HepG2 (cell line): ENCODE results near the gene RBBP5. TPM values are rescaled to one million over a fixed set of nuclear protein-coding genes. Genes with fewer than 3 reads are reported as not detected.

Experiments used
- ATAC-seq: fragments of 200-7000 bp; cut with Tn5 transposase; 3 replicates; pipeline ENCODE4 v1.9.1; 2020; ENCODE audit warnings: mild to moderate bottlenecking, moderate library complexity
- BruUV-seq: library from RNA; stranded (reverse); fragments of 400-500 nt; replicated peaks from 2 replicates; lab custom pipeline; 2021; lab: Mats Ljungman, UMichigan
- CTCF ChIA-PET: fragments of 300-600 bp; formaldehyde crosslinking; extraction: SDS; loops from one replicate; lab custom pipeline; 2021; ENCODE audit warnings: low total read pairs, inconsistent platforms, low intra/inter-chr PET ratio; lab: Yijun Ruan, JAX
- POLR2A ChIA-PET: fragments of 350-600 bp; sonication (Branson Sonifier 250); formaldehyde crosslinking; loops from one replicate; lab custom pipeline; 2020; ENCODE audit warnings: antibody characterized with exemption, inconsistent platforms; lab: Yijun Ruan, JAX
- DNase-seq: peaks from one replicate; pipeline ENCODE4 v3.0.0-alpha.2; 2015; ENCODE audit warnings: low spot score
- FAIRE-seq: peaks from 3 replicates; lab custom pipeline; 2011; peaks lifted over from hg19 to GRCh38; lab: Jason Lieb, UNC
- H2AFZ ChIP-seq: one replicate; pipeline ENCODE4 v1.6.1; 2011; ENCODE audit warnings: low read length, inconsistent platforms
- H3K27ac ChIP-seq: fragments of 300-600 bp; 3 replicates; pipeline ENCODE4 v1.8.0; 2011; ENCODE audit warnings: mixed run types, mild to moderate bottlenecking, mixed read lengths, low read length, inconsistent platforms; ENCODE audit not compliant: insufficient read depth; ENCODE audit errors: extremely low read length
- H3K27me3 ChIP-seq, 2 experiments: fragments of 200-600 bp in 1 of 2; 2 replicates in 1 of 2; 3 replicates in 1 of 2; pipeline versions ENCODE4 v1.6.0 to v1.8.0; 2011; ENCODE audit warnings: low read length in 2 of 2, mild to moderate bottlenecking in 2 of 2, moderate library complexity in 2 of 2, inconsistent platforms in 1 of 2; ENCODE audit not compliant: insufficient read depth in 2 of 2, control insufficient read depth in 1 of 2
- H3K36me3 ChIP-seq, 2 experiments: fragments of 200-600 bp in 1 of 2; replicated peaks in 1 of 2; 2 replicates in 1 of 2; 3 replicates in 1 of 2; pipeline versions ENCODE4 v1.5.1 to v1.8.0; 2011; ENCODE audit warnings: low read length in 2 of 2, inconsistent platforms in 1 of 2; ENCODE audit not compliant: insufficient read depth in 2 of 2, control insufficient read depth in 1 of 2
- H3K4me1 ChIP-seq: 2 replicates; pipeline ENCODE4 v1.5.1; 2012; ENCODE audit warnings: low read length, inconsistent platforms; ENCODE audit not compliant: insufficient read depth
- H3K4me2 ChIP-seq: 2 replicates; pipeline ENCODE4 v1.6.0; 2011; ENCODE audit warnings: low read depth, low read length, inconsistent platforms
- H3K4me3 ChIP-seq, 3 experiments: fragments of 200-600 bp in 1 of 3; sonication (generic), shearing (Covaris generic) in 1 of 3; replicated peaks in 1 of 3; 2 replicates each; pipeline ENCODE4 v1.5.1; 2011 to 2016; ENCODE audit warnings: low read length in 3 of 3, inconsistent platforms in 2 of 3, low read depth in 2 of 3, mild to moderate bottlenecking in 2 of 3, control low read depth in 1 of 3, mixed read lengths in 1 of 3; ENCODE audit not compliant: insufficient read depth in 1 of 3
- H3K79me2 ChIP-seq: one replicate; pipeline ENCODE4 v1.6.1; 2011; ENCODE audit warnings: low read length, inconsistent platforms; ENCODE audit not compliant: insufficient read depth
- H3K9ac ChIP-seq: 2 replicates; pipeline ENCODE4 v1.6.0; 2011; ENCODE audit warnings: mild to moderate bottlenecking, low read depth, low read length, inconsistent platforms; ENCODE audit not compliant: insufficient read depth
- H3K9me3 ChIP-seq: 2 replicates; pipeline ENCODE4 v1.5.1; 2012; ENCODE audit warnings: mild to moderate bottlenecking, low read length
- H4K20me1 ChIP-seq: 2 replicates; pipeline ENCODE4 v1.6.0; 2011; ENCODE audit warnings: inconsistent platforms, mild to moderate bottlenecking, low read length, moderate library complexity; ENCODE audit not compliant: insufficient read depth
- EP300 ChIP-seq, 3 experiments: sonication (generic) in 1 of 3; formaldehyde crosslinking in 1 of 3; IDR thresholded peaks; 2 replicates each; pipeline versions ENCODE4 v1.5.1 to v1.6.1; 2011 to 2020; ENCODE audit warnings: low read depth in 2 of 3, low read length in 2 of 3, borderline replicate concordance in 1 of 3, improper control_type of control experiment in 1 of 3, mild to moderate bottlenecking in 1 of 3, missing genetic modification reagents in 1 of 3, moderate library complexity in 1 of 3
- GATAD1 ChIP-seq: IDR thresholded peaks from 2 replicates; pipeline ENCODE4 v1.6.1; 2016; ENCODE audit warnings: missing genetic modification reagents, missing compliant biosample characterization
- HNF4G ChIP-seq, 2 experiments: sonication (generic) in 1 of 2; formaldehyde crosslinking in 1 of 2; IDR thresholded peaks; 2 replicates each; pipeline versions ENCODE4 v1.4.0 to v1.6.1; 2011 to 2020; ENCODE audit warnings: borderline replicate concordance in 2 of 2, low read depth in 2 of 2, mild to moderate bottlenecking in 2 of 2, low read length in 1 of 2, missing genetic modification reagents in 1 of 2, moderate library complexity in 1 of 2
- IRF1 ChIP-seq: sonication (generic); formaldehyde crosslinking; IDR thresholded peaks from 2 replicates; pipeline ENCODE4 v1.4.0; 2020; ENCODE audit warnings: low read depth, mild to moderate bottlenecking, missing genetic modification reagents
- JDP2 ChIP-seq: sonication (generic); formaldehyde crosslinking; IDR thresholded peaks from 2 replicates; pipeline ENCODE4 v1.8.1; 2022; ENCODE audit warnings: missing genetic modification reagents, borderline replicate concordance
- KAT8 ChIP-seq: IDR thresholded peaks from 2 replicates; pipeline ENCODE4 v1.6.1; 2016; ENCODE audit warnings: missing genetic modification reagents, missing compliant biosample characterization
- MXD4 ChIP-seq: IDR thresholded peaks from 2 replicates; pipeline ENCODE4 v1.6.1; 2016; ENCODE audit warnings: mild to moderate bottlenecking, missing biosample characterization, missing genetic modification reagents
- NKX3-1 ChIP-seq: sonication (generic); formaldehyde crosslinking; IDR thresholded peaks from 2 replicates; pipeline ENCODE4 v1.5.0; 2020; ENCODE audit warnings: missing genetic modification reagents
- SATB2 ChIP-seq: sonication (generic); formaldehyde crosslinking; IDR thresholded peaks from 2 replicates; pipeline ENCODE4 v1.5.0; 2020; ENCODE audit warnings: missing genetic modification reagents
- SMAD3 ChIP-seq: sonication (generic); formaldehyde crosslinking; IDR thresholded peaks from 2 replicates; pipeline ENCODE4 v1.4.0; 2020; ENCODE audit warnings: missing genetic modification reagents
- SOX5 ChIP-seq: IDR thresholded peaks from 2 replicates; pipeline ENCODE4 v1.6.1; 2016; ENCODE audit warnings: borderline replicate concordance
- SOX6 ChIP-seq, 2 experiments: fragments of 450-650 bp in 1 of 2; sonication (generic) in 1 of 2; formaldehyde crosslinking in 1 of 2; IDR thresholded peaks; 2 replicates each; pipeline versions ENCODE4 v1.4.0 to v1.6.1; 2017 to 2020; ENCODE audit warnings: antibody characterized with exemption in 1 of 2, mild to moderate bottlenecking in 1 of 2, missing genetic modification reagents in 1 of 2
- TOPORS ChIP-seq: sonication (generic); formaldehyde crosslinking; IDR thresholded peaks from 2 replicates; pipeline ENCODE4 v1.8.0; 2023; ENCODE audit warnings: mild to moderate bottlenecking, missing genetic modification reagents
- ZC3H13 ChIP-seq: sonication (generic); formaldehyde crosslinking; IDR thresholded peaks from 2 replicates; pipeline ENCODE4 v1.8.1; 2023; ENCODE audit warnings: mild to moderate bottlenecking, missing genetic modification reagents, moderate library complexity
- ZFP62 ChIP-seq: sonication (generic); formaldehyde crosslinking; IDR thresholded peaks from 2 replicates; pipeline ENCODE4 v1.4.0; 2020; ENCODE audit warnings: missing genetic modification reagents
- ZKSCAN8 ChIP-seq: IDR thresholded peaks from 2 replicates; pipeline ENCODE4 v1.6.1; 2016; ENCODE audit warnings: borderline replicate concordance, missing genetic modification reagents, missing compliant biosample characterization
- ZNF292 ChIP-seq: sonication (generic); formaldehyde crosslinking; IDR thresholded peaks from 2 replicates; pipeline ENCODE4 v1.8.1; 2022; ENCODE audit warnings: mild to moderate bottlenecking, low read depth, missing genetic modification reagents, borderline replicate concordance
- ZNF766 ChIP-seq: sonication (generic); formaldehyde crosslinking; IDR thresholded peaks from 2 replicates; pipeline ENCODE4 v1.5.0; 2020; ENCODE audit warnings: missing genetic modification reagents, borderline replicate concordance
- ZNF891 ChIP-seq: sonication (generic); formaldehyde crosslinking; IDR thresholded peaks from 2 replicates; pipeline ENCODE4 v1.5.0; 2020; ENCODE audit warnings: mild to moderate bottlenecking, missing genetic modification reagents
- WGBS: methylation state at CpG from one replicate; pipeline ENCODE4 v1.1.6; 2017; ENCODE audit warnings: low lambda C conversion rate; 5-methylcytosine and 5-hydroxymethylcytosine counted together
- in situ Hi-C: cut with HindIII; loops from 2 replicates; pipeline ENCODE4 v1.10.0; 2017; ENCODE audit warnings: low pct_unique_long_range_greater_than_20kb; ENCODE audit not compliant: extremely low pct_ligation_motif_present
- intact Hi-C: fragments of 100-400 bp; cut with micrococcal nuclease; formaldehyde crosslinking; loops from one replicate; pipeline ENCODE4 v1.10.0; 2022; ENCODE audit not compliant: unreplicated experiment
- polyA plus RNA-seq, 8 experiments: library from polyadenylated mRNA; depleted of rRNA in 3 of 8; stranded (reverse) in 7 of 8; unstranded in 1 of 8; fragments of >200 nt; fragmentation: Illumina TruSeq in 4 of 8; extraction: Trizol in 4 of 8; gene quantifications; 2 replicates each; pipeline versions ENCODE4 v1.2.1 to v1.2.3, GENCODE V29; 2011 to 2016; ENCODE audit warnings: low read depth in 4 of 8, missing spikeins in 1 of 8, mixed read lengths in 1 of 8; ENCODE audit not compliant: insufficient read depth in 1 of 8
- total RNA-seq, 5 experiments: library from RNA; depleted of rRNA; stranded (reverse); fragments of >200 nt; fragmentation: Illumina TruSeq; extraction: Trizol; gene quantifications; 2 replicates each; pipeline ENCODE4 v1.2.3, GENCODE V29; 2016; ENCODE audit warnings: low read depth in 1 of 5

The RBBP5 gene
- total and polyA plus RNA-seq, 2 of the 13 experiments (the other 11 are each of a cell fraction or from before 2014, with no cell fraction given), result 6.6 to 17.1 TPM

- no peak for TF ChIP-seq TOPORS (CRISPR knock-in tag)
- no peak for TF ChIP-seq SOX5 (CRISPR knock-in tag)
- no peak for TF ChIP-seq ZFP62 (CRISPR knock-in tag)
Observed at GRCh38 chr1:205168291-205168690, 46.5 kb upstream of the RBBP5 start (continued).

GRCh38 chr1:205162301-205162700, 40.5 kb upstream of the RBBP5 start:
- no peak overlapping the region for H3K4me3 ChIP-seq
- H3K9me3 ChIP-seq, result no peaks in the 10 kb centered on the region; the same call in 1 of the 2 replicates
- H3K27ac ChIP-seq, result no peak overlapping the region
- H3K79me2 ChIP-seq, result no peaks in the 10 kb centered on the region
- H3K27me3 ChIP-seq, result no peaks in the 10 kb centered on the region
- H3K4me1 ChIP-seq, result no peaks in the 10 kb centered on the region
- TF ChIP-seq JDP2 (CRISPR knock-in tag), result no peak
- no peak for TF ChIP-seq NKX3-1 (CRISPR knock-in tag)
- TF ChIP-seq IRF1 (CRISPR knock-in tag), result no peak
- no peak for TF ChIP-seq ZNF766
- no peak for TF ChIP-seq GATAD1
- no peak for TF ChIP-seq ZKSCAN8 (CRISPR knock-in tag)
- no peak for TF ChIP-seq ZNF891 (CRISPR knock-in tag)
- TF ChIP-seq EP300 (IDR thresholded peaks at IDR 0.05; ENCODE audit: low read depth in 2 of 2, low read length in 2 of 2), result no peak
- no peak for TF ChIP-seq EP300 (CRISPR knock-in tag; IDR thresholded peaks at IDR 0.05; ENCODE audit: borderline replicate concordance)
- TF ChIP-seq MXD4 (CRISPR knock-in tag), result no peak
- TF ChIP-seq ZC3H13 (CRISPR knock-in tag), result no peak
- no peak for TF ChIP-seq KAT8 (CRISPR knock-in tag)
- TF ChIP-seq HNF4G (IDR thresholded peaks at IDR 0.05; ENCODE audit: borderline replicate concordance, low read depth, low read length), result no peak
- no peak for TF ChIP-seq HNF4G (CRISPR knock-in tag; IDR thresholded peaks at IDR 0.05; ENCODE audit: borderline replicate concordance, low read depth)
- no peak for TF ChIP-seq SOX6 (IDR thresholded peaks at IDR 0.05)
- no peak for TF ChIP-seq SOX6 (CRISPR knock-in tag; IDR thresholded peaks at IDR 0.05)
- no peak for TF ChIP-seq ZNF292 (CRISPR knock-in tag)
- TF ChIP-seq SMAD3, result no peak
- no peak for TF ChIP-seq SATB2 (CRISPR knock-in tag)
- H2AFZ ChIP-seq, result no peak overlapping the region
- peaks cover 10 to 64% of the 10 kb centered on the region in 2 experiments for H3K36me3 ChIP-seq
- POLR2A ChIA-PET, result no interaction called here
- no peak overlapping the region for H3K9ac ChIP-seq
- H3K4me2 ChIP-seq, result no peak overlapping the region
- H4K20me1 ChIP-seq, result no peaks in the 10 kb centered on the region
- DNase-seq, result no peak
- BruUV-seq, result no TSS peak
- intact Hi-C loops (no loop called here), in situ Hi-C loops (no loop called here)
- ATAC-seq, result no peak
- 88% methylated on average over 1 of the region's 1 CpG for WGBS
- CTCF ChIA-PET, result no interaction called here
- FAIRE-seq, result no peak
